Ectodermal cell (in vitro differentiated cells): ENCODE measurements around the gene KCTD1.

Source experiments
- H3K27ac ChIP-seq: 2 replicates; pipeline ENCODE4 v1.7.0; 2013; ENCODE audit warnings: mild to moderate bottlenecking, low read depth, low read length; ENCODE audit not compliant: insufficient read depth, poor library complexity, severe bottlenecking
- H3K27me3 ChIP-seq: 2 replicates; pipeline ENCODE4 v1.7.0; 2013; ENCODE audit warnings: mild to moderate bottlenecking, low read length; ENCODE audit not compliant: insufficient read depth, control insufficient read depth, poor library complexity, severe bottlenecking
- H3K36me3 ChIP-seq: one replicate; pipeline ENCODE4 v1.7.0; 2013; ENCODE audit warnings: low read length; ENCODE audit not compliant: control insufficient read depth, insufficient read depth
- H3K4me1 ChIP-seq: one replicate; pipeline ENCODE4 v1.7.0; 2013; ENCODE audit warnings: low read length; ENCODE audit not compliant: control insufficient read depth, insufficient read depth
- H3K4me3 ChIP-seq: 2 replicates; pipeline ENCODE4 v1.7.0; 2013; ENCODE audit warnings: low read depth, low read length, control low read depth; ENCODE audit not compliant: insufficient read depth
- H3K9me3 ChIP-seq: 2 replicates; pipeline ENCODE4 v1.7.0; 2013; ENCODE audit warnings: mild to moderate bottlenecking, low read length, moderate library complexity; ENCODE audit not compliant: control insufficient read depth
- WGBS, 2 experiments: methylation state at CpG; one replicate each; pipeline ENCODE4 v1.1.7; 2013; ENCODE audit warnings: missing lambda C conversion rate in 2 of 2; 5-methylcytosine and 5-hydroxymethylcytosine counted together

KCTD1 gene

DNA sequence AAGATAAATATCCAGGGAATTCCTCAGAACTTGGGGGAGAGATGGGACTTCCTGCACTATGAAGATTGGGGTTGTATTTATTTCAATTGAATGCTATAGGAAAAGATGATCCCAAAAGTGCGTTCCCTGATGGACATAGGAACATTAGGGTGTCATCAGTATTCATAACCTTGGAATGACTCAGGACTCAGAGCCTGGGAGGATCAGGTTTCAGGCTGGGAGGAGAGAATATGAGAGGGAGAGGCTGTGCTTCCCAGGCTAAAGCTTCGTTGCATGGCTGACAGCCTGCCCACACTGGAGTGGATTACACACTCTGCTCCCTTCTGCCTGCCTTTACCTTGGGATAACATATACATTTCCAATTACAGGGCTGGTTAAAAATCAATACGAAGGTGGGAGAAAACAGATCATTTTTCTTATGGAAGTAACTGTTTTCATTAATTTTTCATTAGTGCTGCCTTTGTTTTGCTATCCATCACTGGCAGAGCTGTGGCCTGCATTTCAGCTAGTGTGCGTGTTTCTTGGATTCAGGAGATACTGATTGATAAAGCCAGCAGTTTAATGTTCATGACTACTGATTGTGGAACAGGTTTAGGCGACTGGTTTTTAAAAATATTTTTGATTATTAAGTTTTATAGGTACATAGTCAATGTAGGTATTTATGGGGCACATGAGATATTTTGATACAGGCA is 118.7 kb downstream of the KCTD1 start:
- no peaks in the 10 kb centered on the region for H3K9me3 ChIP-seq
- H3K27me3 ChIP-seq, result no peaks in the 10 kb centered on the region
- H3K36me3 ChIP-seq, result no peaks in the 10 kb centered on the region
- H3K4me1 ChIP-seq, result peaks cover 3% of the 10 kb centered on the region
- WGBS, 2 experiments, result 57% methylated on average over 5 of the region's 5 CpGs
- no peak overlapping the region for H3K4me3 ChIP-seq
- no peak overlapping the region for H3K27ac ChIP-seq

DNA sequence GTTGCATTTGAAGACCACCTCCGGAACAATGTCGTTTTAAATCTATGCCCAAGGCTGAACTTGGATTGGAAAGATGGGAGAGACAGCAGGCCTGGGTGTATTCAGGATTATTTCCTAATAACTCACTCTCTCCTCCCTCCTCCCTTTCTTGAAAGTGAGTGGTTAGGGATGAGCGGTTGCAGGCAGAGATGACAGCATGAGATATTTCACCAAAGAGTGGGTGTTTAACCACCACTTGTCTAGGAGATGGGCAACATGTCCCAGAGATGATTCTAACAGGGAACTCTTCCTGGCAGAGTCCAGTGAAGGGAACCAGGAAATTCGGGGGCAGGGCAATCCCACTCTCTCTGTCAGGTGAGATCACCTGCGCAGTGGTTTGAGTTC is 123.2 kb downstream of the KCTD1 start:
- Histone ChIP-seq H3K27ac (no peak overlapping the region), H3K9me3 (no peaks in the 10 kb centered on the region), H3K4me3 (no peak overlapping the region), H3K36me3 (no peaks in the 10 kb centered on the region), H3K27me3 (no peaks in the 10 kb centered on the region), H3K4me1 (peaks cover 3% of the 10 kb centered on the region)
- 92 to 93% methylated on average over 4 to 5 of the region's 5 CpGs for WGBS, 2 experiments

DNA sequence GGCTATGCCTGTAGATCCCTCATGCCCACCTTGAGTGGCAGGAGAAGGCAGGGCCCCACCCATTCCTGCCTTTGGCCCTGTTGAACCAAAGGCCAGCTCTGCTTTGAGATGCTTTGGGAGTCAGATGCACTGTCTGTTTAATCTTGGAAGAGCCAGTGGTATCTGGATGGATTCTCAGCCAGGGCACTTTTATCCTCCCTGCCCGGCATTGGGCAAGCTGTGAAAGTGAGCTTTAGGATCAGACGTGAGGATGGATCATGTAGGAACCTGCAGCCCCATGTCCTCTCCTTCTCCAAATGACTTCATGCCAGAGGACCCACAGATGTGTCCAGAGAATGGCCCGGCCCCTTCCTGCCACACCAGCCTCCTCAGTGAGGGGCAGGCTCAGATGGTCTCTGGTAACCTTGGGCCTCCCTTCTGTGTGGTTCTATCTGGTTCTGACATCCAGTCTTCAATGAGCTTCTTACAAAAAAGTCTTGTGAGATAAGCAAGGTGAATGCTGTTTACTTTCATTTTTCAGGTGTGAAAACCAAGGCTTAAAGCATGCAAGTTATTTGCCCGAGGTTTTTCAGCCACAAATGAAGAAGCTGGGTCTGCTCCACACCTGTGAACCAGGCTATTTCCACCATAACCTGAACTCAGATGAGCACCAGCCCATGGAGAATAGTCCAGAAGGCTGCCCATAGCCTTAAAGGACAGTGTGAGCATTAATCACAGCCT is 123.8 kb downstream of the KCTD1 start:
- no peak overlapping the region for H3K27ac ChIP-seq
- WGBS, 2 experiments, result 92% methylated on average over 4 of the region's 4 CpGs
- no peaks in the 10 kb centered on the region for H3K27me3 ChIP-seq
- H3K4me3 ChIP-seq, result no peak overlapping the region
- H3K36me3 ChIP-seq, result no peaks in the 10 kb centered on the region
- no peaks in the 10 kb centered on the region for H3K9me3 ChIP-seq
- H3K4me1 ChIP-seq, result no peaks in the 10 kb centered on the region

DNA sequence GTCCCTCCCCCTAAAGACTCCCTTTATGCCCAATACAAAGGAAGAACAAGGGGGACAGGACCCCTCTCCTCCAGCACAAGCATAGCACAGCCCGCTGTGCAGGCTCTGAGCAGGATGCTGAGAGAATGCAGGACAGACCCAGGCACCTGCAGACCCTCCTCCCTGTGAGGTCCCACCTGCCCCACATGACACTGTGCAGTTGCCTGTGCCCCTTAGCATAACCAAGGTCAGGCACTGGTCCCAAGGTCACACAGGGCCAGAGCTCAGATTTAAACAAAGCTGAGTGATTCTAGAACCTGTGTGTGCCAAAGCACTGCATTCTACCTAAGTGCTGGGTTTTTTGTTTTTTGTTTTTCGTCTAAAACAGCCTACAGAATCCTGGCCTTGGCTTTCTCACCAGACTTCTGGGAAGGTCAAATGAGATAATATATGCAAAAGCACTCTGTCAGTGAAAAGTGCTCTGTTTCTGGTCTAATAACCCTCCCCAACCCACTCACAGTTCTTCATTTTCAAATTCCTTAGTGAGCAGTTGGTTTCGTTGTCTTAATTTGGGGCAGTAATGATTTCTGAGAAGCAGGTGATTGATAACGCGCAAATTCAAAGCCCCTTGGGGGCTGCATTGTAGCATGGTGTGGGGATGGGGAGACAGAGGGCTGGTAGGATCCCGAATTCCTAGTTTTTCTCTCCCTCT is 125.7 kb downstream of the KCTD1 start:
- H3K4me3 ChIP-seq, result no peak overlapping the region
- 90 to 93% methylated on average over 4 to 6 of the region's 6 CpGs for WGBS, 2 experiments
- no peaks in the 10 kb centered on the region for H3K4me1 ChIP-seq
- no peak overlapping the region for H3K27ac ChIP-seq
- H3K27me3 ChIP-seq, result no peaks in the 10 kb centered on the region
- H3K9me3 ChIP-seq, result no peaks in the 10 kb centered on the region
- H3K36me3 ChIP-seq, result no peaks in the 10 kb centered on the region

DNA sequence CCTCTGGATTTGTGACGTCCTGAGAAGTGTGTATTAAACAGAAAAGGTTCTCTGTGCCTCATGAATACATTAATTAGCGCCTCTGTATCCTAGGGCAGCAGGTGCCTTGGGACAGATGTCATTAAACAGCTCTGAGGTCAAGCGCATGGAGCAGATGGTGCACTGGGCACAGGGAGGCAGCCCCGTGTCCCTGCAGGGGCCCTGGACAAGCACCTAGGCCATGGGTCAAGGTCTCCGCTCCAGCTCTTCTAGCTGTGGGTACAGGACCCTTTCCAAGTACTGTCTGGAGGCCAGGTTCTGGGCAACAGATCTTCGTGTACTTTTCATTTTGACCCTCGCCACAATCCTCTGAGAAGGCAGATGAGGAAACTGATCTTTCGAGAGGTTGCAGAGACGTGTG is 126.4 kb downstream of the KCTD1 start:
- WGBS, 2 experiments, result 93 to 95% methylated on average over 9 of the region's 9 CpGs
- Histone ChIP-seq H3K4me1 (no peaks in the 10 kb centered on the region), H3K27me3 (no peaks in the 10 kb centered on the region), H3K9me3 (no peaks in the 10 kb centered on the region), H3K36me3 (no peaks in the 10 kb centered on the region), H3K27ac (no peak overlapping the region), H3K4me3 (no peak overlapping the region)

DNA sequence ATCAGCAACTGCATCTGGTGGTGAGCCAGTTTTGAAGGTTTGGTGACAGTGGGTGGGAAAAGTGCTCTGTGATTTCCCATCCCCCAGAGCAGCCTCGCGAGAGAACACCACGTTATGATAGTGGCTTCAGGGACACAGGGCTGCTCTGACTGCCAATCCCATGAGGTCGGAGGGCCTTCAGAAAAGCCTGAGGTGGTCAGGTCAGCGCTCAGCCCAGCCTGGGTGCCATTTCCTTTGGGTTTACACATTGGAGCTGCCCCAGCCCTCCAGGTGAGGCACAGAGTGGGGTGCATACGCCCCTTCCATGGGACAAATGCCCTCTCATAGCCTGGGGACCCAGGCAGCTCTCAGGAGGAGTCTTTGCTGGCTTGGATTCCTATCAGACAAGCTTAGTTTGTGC is 126.8 kb downstream of the KCTD1 start:
- H3K27me3 ChIP-seq, result no peaks in the 10 kb centered on the region
- H3K36me3 ChIP-seq, result no peaks in the 10 kb centered on the region
- no peaks in the 10 kb centered on the region for H3K9me3 ChIP-seq
- no peaks in the 10 kb centered on the region for H3K4me1 ChIP-seq
- 91 to 96% methylated on average over 6 of the region's 6 CpGs for WGBS, 2 experiments
- H3K27ac ChIP-seq, result no peak overlapping the region
- no peak overlapping the region for H3K4me3 ChIP-seq

DNA sequence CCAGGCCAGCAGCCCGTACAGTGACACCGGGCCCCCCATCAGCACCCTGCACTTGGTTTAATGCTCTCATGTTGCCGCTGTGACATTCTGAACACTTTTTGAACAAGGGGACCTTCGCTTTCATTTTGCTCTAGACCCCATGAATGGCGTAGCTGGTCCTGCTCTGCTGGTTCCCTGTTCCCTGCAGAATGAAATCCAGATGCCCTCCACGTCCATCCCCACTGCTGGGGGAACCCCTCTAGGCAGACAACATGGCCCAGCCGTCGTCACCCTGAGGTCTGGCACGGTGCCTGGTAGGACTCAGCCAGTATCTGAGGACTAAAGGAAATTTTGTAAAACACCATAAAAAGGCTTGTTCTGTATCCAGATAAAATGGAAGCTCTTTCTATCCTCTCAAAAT is 128.6 kb downstream of the KCTD1 start:
- Histone ChIP-seq H3K27me3 (no peaks in the 10 kb centered on the region), H3K36me3 (no peaks in the 10 kb centered on the region), H3K27ac (no peak overlapping the region), H3K9me3 (no peaks in the 10 kb centered on the region), H3K4me1 (no peaks in the 10 kb centered on the region), H3K4me3 (no peak overlapping the region)
- 93 to 95% methylated on average over 9 of the region's 9 CpGs for WGBS, 2 experiments

DNA sequence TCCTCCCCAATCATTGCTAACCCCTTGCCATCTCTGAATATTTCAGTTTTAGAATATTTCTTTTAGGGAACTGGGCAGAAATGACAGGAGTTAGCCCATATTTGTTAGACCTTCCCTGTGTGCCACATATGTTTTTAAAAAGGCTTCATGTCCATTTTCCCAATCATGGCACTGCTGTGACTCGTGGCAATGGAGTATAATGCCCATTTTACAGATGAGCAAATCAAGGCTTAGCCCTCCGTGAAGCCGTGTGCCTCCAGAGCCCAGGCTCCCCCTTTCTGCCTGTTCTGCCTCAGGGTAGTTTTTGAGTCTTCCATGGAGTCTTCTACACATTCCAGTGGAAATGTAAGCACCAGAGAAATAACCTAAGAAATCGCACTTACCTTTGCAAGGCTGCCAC is 130.1 kb downstream of the KCTD1 start:
- no peaks in the 10 kb centered on the region for H3K36me3 ChIP-seq
- H3K27ac ChIP-seq, result no peak overlapping the region
- no peak overlapping the region for H3K4me3 ChIP-seq
- 95 to 97% methylated on average over 4 of the region's 4 CpGs for WGBS, 2 experiments
- no peaks in the 10 kb centered on the region for H3K4me1 ChIP-seq
- H3K27me3 ChIP-seq, result no peaks in the 10 kb centered on the region
- H3K9me3 ChIP-seq, result no peaks in the 10 kb centered on the region

DNA sequence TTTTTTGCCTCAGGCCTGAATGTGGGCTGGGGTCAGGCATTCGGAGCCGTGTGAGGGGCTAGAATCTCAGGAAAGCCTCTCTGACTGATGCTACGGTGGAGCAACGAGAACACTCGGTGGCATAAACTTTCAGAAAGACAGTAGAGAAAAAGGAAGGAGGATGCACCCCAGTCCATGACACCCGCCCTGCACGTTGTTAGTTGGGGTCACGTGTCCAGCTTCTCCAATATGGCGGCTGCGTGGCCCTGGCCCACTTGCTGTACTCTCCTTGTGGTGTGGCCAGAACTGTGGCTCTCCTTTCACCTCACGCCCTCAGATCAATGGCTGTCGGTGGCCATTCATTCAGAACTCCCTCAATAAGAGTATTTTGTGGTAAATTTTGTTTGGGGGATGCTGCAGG is 131.2 kb downstream of the KCTD1 start:
- no peak overlapping the region for H3K27ac ChIP-seq
- 95 to 97% methylated on average over 12 of the region's 12 CpGs for WGBS, 2 experiments
- no peaks in the 10 kb centered on the region for H3K36me3 ChIP-seq
- H3K4me1 ChIP-seq, result no peaks in the 10 kb centered on the region
- H3K4me3 ChIP-seq, result no peak overlapping the region
- no peaks in the 10 kb centered on the region for H3K9me3 ChIP-seq
- no peaks in the 10 kb centered on the region for H3K27me3 ChIP-seq

DNA sequence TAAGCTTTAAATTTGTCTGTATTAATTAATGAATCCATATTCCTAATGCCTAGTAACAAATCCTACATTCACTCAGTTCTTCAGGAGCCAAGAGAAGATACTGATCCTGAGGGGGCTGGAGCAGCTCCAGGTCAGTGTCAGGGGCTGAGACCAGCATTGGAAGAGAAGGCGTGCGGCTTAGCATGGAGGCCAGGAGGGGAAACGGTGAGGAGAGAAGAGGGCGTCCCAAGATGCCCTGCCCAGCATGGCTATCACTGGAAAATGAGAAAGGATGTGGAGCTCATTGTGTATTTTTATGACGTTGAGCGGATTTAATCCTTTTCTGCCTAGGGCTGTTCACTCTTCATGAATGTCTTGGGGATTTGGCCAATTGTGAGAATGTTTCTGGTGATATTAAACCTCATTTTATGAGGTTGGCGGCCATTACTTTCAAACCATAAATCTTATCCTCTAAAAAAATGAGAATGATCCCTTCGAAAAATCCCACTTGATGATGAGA is 131.7 kb downstream of the KCTD1 start:
- Histone ChIP-seq H3K27me3 (no peaks in the 10 kb centered on the region), H3K36me3 (no peaks in the 10 kb centered on the region), H3K27ac (no peak overlapping the region), H3K4me3 (no peak overlapping the region), H3K9me3 (no peaks in the 10 kb centered on the region), H3K4me1 (no peaks in the 10 kb centered on the region)
- 96 to 98% methylated on average over 8 of the region's 8 CpGs for WGBS, 2 experiments
